Ramos (cell line): ENCODE data around the gene SLC19A2.

Experiments used
- in situ Hi-C: fragments of 300-500 bp; cut with MboI; formaldehyde crosslinking; loops from one replicate; pipeline ENCODE4 v1.14.3; 2022; ENCODE audit warnings: low sequenced_read_pairs; ENCODE audit not compliant: unreplicated experiment

Gene SLC19A2, protein sequence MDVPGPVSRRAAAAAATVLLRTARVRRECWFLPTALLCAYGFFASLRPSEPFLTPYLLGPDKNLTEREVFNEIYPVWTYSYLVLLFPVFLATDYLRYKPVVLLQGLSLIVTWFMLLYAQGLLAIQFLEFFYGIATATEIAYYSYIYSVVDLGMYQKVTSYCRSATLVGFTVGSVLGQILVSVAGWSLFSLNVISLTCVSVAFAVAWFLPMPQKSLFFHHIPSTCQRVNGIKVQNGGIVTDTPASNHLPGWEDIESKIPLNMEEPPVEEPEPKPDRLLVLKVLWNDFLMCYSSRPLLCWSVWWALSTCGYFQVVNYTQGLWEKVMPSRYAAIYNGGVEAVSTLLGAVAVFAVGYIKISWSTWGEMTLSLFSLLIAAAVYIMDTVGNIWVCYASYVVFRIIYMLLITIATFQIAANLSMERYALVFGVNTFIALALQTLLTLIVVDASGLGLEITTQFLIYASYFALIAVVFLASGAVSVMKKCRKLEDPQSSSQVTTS

DNA sequence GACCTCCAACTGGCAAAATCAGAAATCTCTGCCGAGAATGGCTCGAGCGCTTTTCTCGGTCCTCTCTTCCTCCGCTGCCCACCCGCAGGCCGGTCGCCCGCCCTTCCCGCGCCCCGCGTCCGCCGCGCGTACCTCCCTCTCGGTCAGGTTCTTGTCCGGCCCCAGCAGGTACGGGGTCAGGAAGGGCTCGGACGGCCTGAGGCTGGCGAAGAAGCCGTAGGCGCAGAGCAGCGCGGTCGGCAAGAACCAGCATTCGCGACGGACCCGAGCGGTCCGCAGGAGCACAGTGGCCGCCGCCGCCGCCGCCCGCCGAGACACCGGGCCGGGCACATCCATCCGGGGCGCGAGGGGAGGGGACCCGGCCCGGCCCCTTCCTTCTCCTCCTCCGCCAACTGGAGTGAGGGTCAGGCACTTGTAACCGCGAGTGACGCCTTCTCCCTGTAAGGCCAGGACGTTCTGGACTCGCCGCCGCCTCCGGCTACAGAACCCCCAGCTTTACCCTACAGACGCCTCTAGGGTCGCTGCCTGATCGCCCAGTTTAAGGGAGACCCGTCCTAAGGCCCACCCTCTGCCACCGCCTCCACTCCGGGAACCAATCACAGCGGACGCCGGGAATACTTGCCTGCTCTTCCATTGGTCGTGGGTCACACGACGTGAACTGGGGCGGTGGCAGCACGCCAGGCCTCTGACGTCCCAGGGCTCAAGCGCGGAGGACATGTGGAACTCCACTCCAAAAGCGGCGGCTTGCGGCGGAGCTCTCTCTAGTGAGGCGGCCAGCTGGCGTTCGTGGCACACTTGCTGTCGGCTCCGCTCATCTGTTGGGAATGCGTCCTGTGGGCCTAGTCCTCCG, at the start of gene SLC19A2:
Gene SLC19A2 (minus strand): TSS at position 514 of the 850 bp plus-strand sequence. CDS start 178 bp downstream, at position 336.
- in situ Hi-C loops: no loop called here

DNA sequence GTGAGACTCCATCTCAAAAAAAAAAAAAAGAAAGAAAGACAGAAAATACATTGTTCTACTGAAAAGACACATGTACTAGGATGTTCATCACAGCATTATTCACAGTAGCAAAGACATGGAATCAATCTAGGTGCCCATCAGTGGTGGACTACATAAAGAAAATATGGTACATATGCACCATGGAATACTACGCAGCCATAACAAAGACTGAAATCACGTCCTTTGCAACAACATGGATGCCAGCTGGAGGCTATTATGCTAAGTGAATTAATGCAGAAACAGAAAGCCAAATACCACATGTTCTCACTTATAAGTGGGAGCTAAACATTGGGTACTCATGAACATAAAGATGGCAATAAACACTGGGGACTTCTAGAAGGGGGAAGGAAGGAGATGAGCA, 48.9 kb upstream of the SLC19A2 start:
- in situ Hi-C loops: loop anchor here (25.0 kb wide), 1 partner anchor 922 kb away; no protein-coding TSS in a partner anchor

- in situ Hi-C loops: loop anchor here (25.0 kb wide), 1 partner anchor 921 kb away; no protein-coding TSS in a partner anchor
Measured at GRCh38 chr1:169533528-169534190, 47.9 kb upstream of the SLC19A2 start.

GRCh38 chr1:169530448-169530847, 44.7 kb upstream of the SLC19A2 start:
- in situ Hi-C loops: loop anchor here (25.0 kb wide), 1 partner anchor 918 kb away; no protein-coding TSS in a partner anchor

DNA sequence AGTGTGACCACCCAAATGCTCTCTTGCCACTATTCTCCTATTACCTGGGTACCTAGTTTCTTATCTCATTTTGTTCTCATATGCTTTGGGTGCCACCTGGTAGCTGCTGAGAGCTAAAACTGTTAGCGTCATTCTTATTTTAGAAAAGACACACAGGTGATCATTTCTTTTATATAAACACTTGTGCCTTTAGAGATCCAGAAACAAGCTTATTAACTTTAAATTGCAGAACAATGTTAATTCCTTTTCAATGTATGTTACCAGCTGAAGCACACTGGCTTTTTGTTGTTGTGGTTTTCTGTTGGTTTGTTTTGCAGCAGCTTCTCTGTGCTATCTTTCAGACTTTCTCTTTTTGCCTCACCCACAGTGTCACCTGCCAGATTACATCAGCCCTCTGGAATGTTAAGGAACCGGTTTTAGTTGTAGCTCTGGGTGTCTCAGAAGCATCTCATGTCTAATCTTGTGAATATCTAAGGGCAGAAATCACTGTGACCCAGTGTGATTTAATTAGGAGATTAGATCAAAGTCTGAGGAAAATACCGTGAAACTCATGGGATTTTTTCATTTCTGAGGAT, 43.4 kb upstream of the SLC19A2 start:
- in situ Hi-C loops: loop anchor here (25.0 kb wide), 1 partner anchor 917 kb away; no protein-coding TSS in a partner anchor

DNA sequence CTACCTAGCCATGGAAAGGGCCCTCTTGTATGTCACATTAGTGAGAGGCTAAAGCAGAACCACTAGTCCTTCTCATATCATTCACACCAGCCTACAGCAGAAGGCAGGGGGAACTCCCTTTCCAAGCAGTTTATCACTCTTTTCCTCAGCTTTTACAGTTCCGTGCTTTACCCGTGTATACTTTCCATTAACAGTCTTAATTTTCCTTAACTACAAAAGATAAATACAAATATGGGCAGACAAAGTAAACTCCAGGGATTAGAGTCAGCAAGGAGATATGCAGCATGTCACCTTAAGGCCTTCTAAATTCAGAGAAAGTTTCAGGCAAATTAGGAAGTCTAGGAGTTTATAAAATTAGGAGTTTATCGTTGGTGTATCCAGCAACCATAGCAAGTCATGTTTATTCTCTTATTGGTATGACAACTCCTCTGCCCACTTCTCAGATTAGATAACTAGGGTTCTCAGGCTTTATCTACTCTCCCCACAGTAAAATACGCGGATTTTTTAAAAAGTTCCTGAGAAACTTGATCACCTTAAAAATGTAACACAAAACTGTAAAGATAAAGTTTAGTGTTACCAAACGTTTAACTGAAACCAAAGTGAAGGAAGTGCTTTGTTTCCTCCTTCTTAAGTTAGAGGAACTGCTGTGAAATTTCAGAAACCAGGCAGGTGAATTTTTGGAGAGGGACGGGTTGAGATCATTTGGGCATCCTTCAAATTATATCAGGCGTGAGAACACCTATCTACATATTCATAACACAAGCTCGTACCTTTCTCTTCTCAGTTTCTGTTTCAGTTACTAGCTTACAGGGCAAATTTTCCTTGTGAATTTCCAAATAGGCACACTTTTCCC, 42.7 kb upstream of the SLC19A2 start:
- in situ Hi-C loops: loop anchor here (25.0 kb wide), 1 partner anchor 916 kb away; no protein-coding TSS in a partner anchor

DNA sequence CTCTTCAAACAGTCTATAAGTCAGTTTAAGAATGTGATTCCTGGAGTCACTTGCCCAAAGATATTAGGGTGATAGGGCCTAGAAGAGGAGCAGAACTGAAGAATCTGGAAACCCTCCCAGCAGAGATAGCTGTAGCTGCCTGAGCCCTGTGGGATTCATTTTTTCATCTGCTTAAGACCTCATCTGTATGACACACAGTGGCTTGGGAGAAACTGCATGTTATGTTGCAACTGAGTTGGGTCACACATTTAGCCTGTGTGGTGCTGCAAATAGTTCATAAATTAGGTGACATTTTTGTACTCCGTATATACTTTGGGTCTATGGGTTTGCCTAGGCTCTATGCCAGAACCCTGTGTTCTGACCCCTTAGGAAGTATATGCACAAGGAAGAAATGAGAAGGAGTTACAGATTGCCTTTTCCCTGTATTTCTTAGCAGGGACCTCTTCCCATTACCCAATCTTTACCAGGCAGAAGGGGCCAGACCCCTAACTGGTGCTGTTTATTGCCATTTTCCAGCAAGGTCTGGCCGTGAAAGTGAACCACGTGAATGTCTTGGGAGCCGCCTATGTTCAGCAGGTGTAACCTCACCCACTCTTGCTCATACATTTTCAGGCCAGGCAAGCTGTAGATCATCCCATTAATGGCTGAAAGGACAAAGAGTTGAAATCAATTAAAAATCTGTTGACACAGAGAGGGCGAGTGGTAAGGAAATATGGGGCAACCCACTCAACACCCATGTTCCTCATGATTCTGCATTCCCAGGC, 41.9 kb upstream of the SLC19A2 start:
- in situ Hi-C loops: loop anchor here (25.0 kb wide), 1 partner anchor 915 kb away; no protein-coding TSS in a partner anchor

DNA sequence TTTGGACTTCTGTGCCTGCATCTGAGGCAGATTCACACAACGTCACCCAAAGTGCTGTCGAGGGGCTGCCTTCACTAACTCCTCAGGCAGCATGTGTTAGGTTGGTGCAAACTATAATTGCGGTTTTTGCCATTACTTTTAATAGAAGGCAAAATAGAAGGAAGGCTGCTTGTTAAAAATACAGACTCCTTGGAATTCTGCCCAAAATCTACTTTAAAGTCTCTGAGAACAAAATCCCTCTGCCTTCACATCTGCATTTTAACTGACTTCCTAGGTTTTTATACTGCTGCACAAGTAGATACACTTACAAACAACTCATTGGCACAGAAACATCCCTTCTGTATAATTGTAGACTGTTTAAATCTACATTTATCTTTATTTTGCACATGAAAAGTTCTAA, 41.3 kb upstream of the SLC19A2 start:
- in situ Hi-C loops: loop anchor here (25.0 kb wide), 1 partner anchor 915 kb away; no protein-coding TSS in a partner anchor

GRCh38 chr1:169526120-169526832, 40.5 kb upstream of the SLC19A2 start:
- in situ Hi-C loops: loop anchor here (25.0 kb wide), 1 partner anchor 914 kb away; no protein-coding TSS in a partner anchor

DNA sequence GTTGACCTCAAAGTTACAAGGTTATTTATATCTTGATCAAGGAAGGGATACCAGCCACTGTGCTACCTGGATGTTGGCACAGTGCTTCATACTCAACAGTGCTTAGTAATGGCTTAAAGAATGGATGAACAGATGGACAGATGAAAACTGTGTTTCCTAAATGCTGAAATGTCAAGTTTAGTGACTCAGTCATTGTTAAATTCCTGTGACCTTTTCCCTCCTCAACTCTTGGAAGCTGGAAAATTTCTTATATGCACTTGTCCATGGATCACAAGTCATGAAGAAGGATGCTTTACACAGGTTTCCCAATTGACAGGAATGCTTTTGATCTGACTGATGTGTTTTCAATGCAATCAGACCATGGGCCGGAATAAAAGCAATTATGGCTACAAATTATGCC, 39.6 kb upstream of the SLC19A2 start:
- in situ Hi-C loops: loop anchor here (25.0 kb wide), 1 partner anchor 913 kb away; no protein-coding TSS in a partner anchor

- in situ Hi-C loops: no loop called here
Measured at GRCh38 chr1:169523904-169524303, 38.2 kb upstream of the SLC19A2 start.

DNA sequence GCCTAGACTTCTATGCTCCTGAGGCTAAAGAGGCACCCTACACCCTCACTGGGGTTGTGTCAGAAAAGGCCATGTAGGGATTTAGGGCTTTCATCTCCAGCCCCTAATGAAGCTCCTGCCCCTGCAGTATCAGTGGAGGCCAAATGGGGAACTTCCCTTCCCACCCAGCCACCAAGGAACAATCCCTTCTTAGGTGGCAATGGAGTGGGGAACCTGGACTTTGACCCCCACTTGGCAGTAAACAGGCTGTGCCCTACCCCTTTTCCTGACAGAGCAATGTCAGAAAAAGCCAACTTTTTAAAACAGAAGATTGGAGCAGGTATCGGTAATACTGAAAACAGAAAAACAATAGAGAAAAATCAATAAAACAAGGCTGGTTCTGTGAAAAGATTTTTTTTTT, 35.5 kb upstream of the SLC19A2 start:
- in situ Hi-C loops: no loop called here

- in situ Hi-C loops: no loop called here
Measured at GRCh38 chr1:169517558-169518186, 31.9 kb upstream of the SLC19A2 start.

DNA sequence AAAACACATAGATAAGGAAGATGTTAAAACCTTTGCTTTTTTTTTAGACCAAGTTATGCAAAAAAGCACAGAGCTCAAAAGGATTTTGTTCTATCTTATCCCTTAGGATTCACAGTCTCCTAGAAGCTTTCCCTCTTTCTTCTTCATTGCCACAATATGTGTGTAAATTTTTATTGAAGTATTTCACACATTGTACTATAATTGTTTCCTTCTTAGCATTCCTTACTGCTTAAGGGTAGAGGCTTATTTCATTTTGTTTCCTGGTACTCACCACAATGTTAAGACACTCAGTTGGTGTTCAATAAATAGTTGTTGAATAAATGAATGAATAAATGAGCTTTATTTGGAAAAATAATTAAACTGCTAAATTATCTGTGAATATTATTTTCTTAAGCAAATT, 29.9 kb upstream of the SLC19A2 start:
- in situ Hi-C loops: no loop called here

- in situ Hi-C loops: no loop called here
Measured at GRCh38 chr1:169514566-169515270, 29.0 kb upstream of the SLC19A2 start.

DNA sequence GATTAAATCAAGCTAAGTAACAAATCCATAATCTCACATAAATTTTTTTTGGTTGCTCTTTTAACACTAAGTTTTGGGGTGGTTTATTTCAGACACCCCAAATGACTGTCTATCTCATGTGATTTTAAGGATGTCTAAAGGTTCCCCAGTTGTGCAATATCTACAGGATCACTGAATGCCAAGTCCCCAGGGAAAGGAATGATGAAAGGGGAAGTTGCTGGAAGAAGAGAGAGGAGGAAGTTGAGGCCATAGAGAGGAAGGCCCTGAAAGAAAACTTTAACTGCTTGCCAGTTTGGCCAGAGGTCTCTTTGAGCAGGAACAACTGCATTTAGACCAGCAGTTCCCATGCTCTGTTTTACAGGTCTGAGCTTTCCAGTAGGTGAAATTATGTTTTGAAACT, 27.5 kb upstream of the SLC19A2 start:
- in situ Hi-C loops: no loop called here
